Skeletal muscle tissue (tissue), 4 donors: Measurements from ENCODE around the gene CDK5RAP2. TPM values are rescaled to one million over a fixed set of nuclear protein-coding genes. Genes with fewer than 3 reads are reported as not detected.
"Not testable (repeated sequence)": the region's sequence is repeated elsewhere in the genome, so short reads cannot be mapped to it uniquely, and the experiment has no call there.

Experiments
- H3K27ac ChIP-seq: one replicate; pipeline ENCODE4 v1.7.0; 2013; ENCODE audit warnings: mild to moderate bottlenecking, low read depth, low read length, inconsistent platforms
- H3K27me3 ChIP-seq, 3 donors: one replicate each; pipeline ENCODE4 v1.7.0; 2013; ENCODE audit warnings: low read length in 3 of 3; ENCODE audit not compliant: control insufficient read depth in 3 of 3, insufficient read depth in 3 of 3
- H3K36me3 ChIP-seq, 3 donors: one replicate each; pipeline ENCODE4 v1.7.0; 2013; ENCODE audit warnings: low read length in 3 of 3; ENCODE audit not compliant: control insufficient read depth in 3 of 3, insufficient read depth in 3 of 3
- H3K4me1 ChIP-seq, 3 donors: one replicate each; pipeline ENCODE4 v1.7.0; 2013; ENCODE audit warnings: low read length in 3 of 3, mild to moderate bottlenecking in 3 of 3; ENCODE audit not compliant: control insufficient read depth in 3 of 3, insufficient read depth in 3 of 3
- H3K4me3 ChIP-seq, 3 donors: one replicate each; pipeline ENCODE4 v1.7.0; 2013; ENCODE audit warnings: low read length in 3 of 3
- H3K9ac ChIP-seq, 3 donors: one replicate each; pipeline ENCODE4 v1.7.0; 2013; ENCODE audit warnings: low read length in 3 of 3, mild to moderate bottlenecking in 3 of 3, moderate library complexity in 2 of 3, low read depth in 1 of 3
- H3K9me3 ChIP-seq, 3 donors: one replicate each; pipeline ENCODE4 v1.7.0; 2013; ENCODE audit warnings: low read length in 3 of 3; ENCODE audit not compliant: control insufficient read depth in 3 of 3
- total RNA-seq: library from RNA; depleted of rRNA; stranded (reverse); fragments of >200 nt; gene quantifications from one replicate; pipeline ENCODE4 v1.2.3, GENCODE V29; 2014
- donor health status: Osteomylitis.

Gene CDK5RAP2
- total RNA-seq, 1 donor from 2014 or later, result 38.1 TPM

GRCh38 chr9:120464887-120465421 is 115.0 kb downstream of the CDK5RAP2 start:
- H3K27ac ChIP-seq, result no peak overlapping the region
- peaks cover 8 to 22% (median 10%) of the 10 kb centered on the region in 3 donors for H3K36me3 ChIP-seq
- H3K27me3 ChIP-seq, result no peaks in the 10 kb centered on the region
- no peaks in the 10 kb centered on the region for H3K4me1 ChIP-seq
- H3K4me3 ChIP-seq, result no peak overlapping the region
- no peak overlapping the region for H3K9ac ChIP-seq
- no peaks in the 10 kb centered on the region for H3K9me3 ChIP-seq

- peaks cover 8 to 22% (median 10%) of the 10 kb centered on the region in 3 donors for H3K36me3 ChIP-seq
- no peaks in the 10 kb centered on the region for H3K9me3 ChIP-seq
- no peak overlapping the region for H3K27ac ChIP-seq
- no peak overlapping the region for H3K9ac ChIP-seq
- no peak overlapping the region for H3K4me3 ChIP-seq
- no peaks in the 10 kb centered on the region for H3K27me3 ChIP-seq
- no peaks in the 10 kb centered on the region for H3K4me1 ChIP-seq
These were observed 115.6 kb downstream of the CDK5RAP2 start for GRCh38 chr9:120464176-120464886.

- no peak overlapping the region for H3K9ac ChIP-seq
- H3K27me3 ChIP-seq, result no peaks in the 10 kb centered on the region
- H3K27ac ChIP-seq, result no peak overlapping the region
- no peak overlapping the region for H3K4me3 ChIP-seq
- no peaks in the 10 kb centered on the region for H3K9me3 ChIP-seq
- H3K4me1 ChIP-seq, result no peaks in the 10 kb centered on the region
- peaks cover 8 to 22% (median 14%) of the 10 kb centered on the region in 3 donors for H3K36me3 ChIP-seq
These were observed 116.2 kb downstream of the CDK5RAP2 start for GRCh38 chr9:120463765-120464164.

- not testable (repeated sequence) for H3K4me1 ChIP-seq, H3K27me3 ChIP-seq, H3K27ac ChIP-seq, H3K4me3 ChIP-seq, H3K9me3 ChIP-seq, H3K9ac ChIP-seq
- peaks cover 7 to 28% (median 18%) of the 10 kb centered on the region in 3 donors for H3K36me3 ChIP-seq
These were observed 118.3 kb downstream of the CDK5RAP2 start for GRCh38 chr9:120461677-120462076.

GRCh38 chr9:120456218-120456617 is 123.7 kb downstream of the CDK5RAP2 start:
- H3K9ac ChIP-seq, result no peak overlapping the region
- no peaks in the 10 kb centered on the region for H3K27me3 ChIP-seq
- peaks cover 7 to 43% (median 35%) of the 10 kb centered on the region in 3 donors for H3K36me3 ChIP-seq
- peaks cover 0 to 15% (median 3%) of the 10 kb centered on the region in 3 donors for H3K4me1 ChIP-seq
- H3K4me3 ChIP-seq, result no peak overlapping the region
- H3K9me3 ChIP-seq, result no peaks in the 10 kb centered on the region
- no peak overlapping the region for H3K27ac ChIP-seq

- Histone ChIP-seq H3K9ac (no peak overlapping the region), H3K36me3 (peaks cover 5 to 43% (median 29%) of the 10 kb centered on the region in 3 donors), H3K9me3 (no peaks in the 10 kb centered on the region), H3K27ac (no peak overlapping the region), H3K4me1 (peaks cover 0 to 22% (median 3%) of the 10 kb centered on the region in 3 donors), H3K4me3 (no peak overlapping the region), H3K27me3 (no peaks in the 10 kb centered on the region)
These were observed 125.5 kb downstream of the CDK5RAP2 start for GRCh38 chr9:120454467-120454866.

- Histone ChIP-seq H3K27me3 (no peaks in the 10 kb centered on the region), H3K9me3 (no peaks in the 10 kb centered on the region), H3K4me3 (no peak overlapping the region), H3K9ac (no peak overlapping the region), H3K4me1 (peaks cover 0 to 22% (median 3%) of the 10 kb centered on the region in 3 donors), H3K36me3 (peaks cover 5 to 39% (median 29%) of the 10 kb centered on the region in 3 donors), H3K27ac (no peak overlapping the region)
These were observed 126.2 kb downstream of the CDK5RAP2 start for GRCh38 chr9:120453792-120454191.

GRCh38 chr9:120452631-120453030 is 127.3 kb downstream of the CDK5RAP2 start:
- Histone ChIP-seq H3K36me3 (peaks cover 2 to 28% (median 25%) of the 10 kb centered on the region in 3 donors), H3K4me1 (peaks cover 0 to 30% (median 3%) of the 10 kb centered on the region in 3 donors), H3K9me3 (no peaks in the 10 kb centered on the region), H3K27ac (no peak overlapping the region), H3K9ac (no peak overlapping the region), H3K27me3 (no peaks in the 10 kb centered on the region), H3K4me3 (no peak overlapping the region)

- no peak overlapping the region for H3K4me3 ChIP-seq
- no peak overlapping the region for H3K27ac ChIP-seq
- H3K9me3 ChIP-seq, result no peaks in the 10 kb centered on the region
- H3K36me3 ChIP-seq, result peaks cover 2 to 29% (median 19%) of the 10 kb centered on the region in 3 donors
- peaks cover 0 to 32% (median 3%) of the 10 kb centered on the region in 3 donors for H3K4me1 ChIP-seq
- no peaks in the 10 kb centered on the region for H3K27me3 ChIP-seq
- no peak overlapping the region for H3K9ac ChIP-seq
These were observed 129.1 kb downstream of the CDK5RAP2 start for GRCh38 chr9:120450916-120451315.

- Histone ChIP-seq H3K27ac (no peak overlapping the region), H3K4me1 (peaks cover 0 to 28% (median 3%) of the 10 kb centered on the region in 3 donors), H3K36me3 (peaks cover 5 to 39% (median 19%) of the 10 kb centered on the region in 3 donors), H3K27me3 (no peaks in the 10 kb centered on the region), H3K9ac (no peak overlapping the region), H3K9me3 (no peaks in the 10 kb centered on the region), H3K4me3 (no peak overlapping the region)
These were observed 130.4 kb downstream of the CDK5RAP2 start for GRCh38 chr9:120449566-120449965.
